Measurements from ENCODE around the gene R3HDM2. TPM values are rescaled to one million over a fixed set of nuclear protein-coding genes. Genes with fewer than 3 reads are reported as not detected.

R3HDM2 gene
- total RNA-seq, 1 donor from 2014 or later: 19.2 TPM

DNA sequence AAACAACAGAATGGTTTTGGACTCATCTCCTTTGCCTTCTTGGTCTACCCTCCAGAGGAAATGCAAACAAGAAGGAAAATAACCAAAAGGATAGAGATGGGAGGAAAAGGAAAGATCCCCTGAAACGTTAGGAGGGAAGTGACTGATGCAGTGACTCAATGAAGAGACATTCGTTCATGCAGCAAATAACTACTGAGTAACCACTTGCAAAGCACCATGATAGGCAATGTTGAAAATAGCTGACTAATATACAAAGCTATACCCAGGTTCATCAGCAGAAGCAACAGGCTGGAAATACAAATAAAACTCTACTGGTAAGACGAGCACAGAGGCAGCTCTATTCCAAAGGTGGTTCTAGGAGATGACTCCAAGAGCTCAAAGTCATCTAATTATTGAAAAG lies 41.8 kb downstream of the R3HDM2 start:
- H3K4me3 ChIP-seq (ENCODE audit: insufficient read depth, low read depth, low read length): no peak overlapping the region
- Mint-ChIP-seq H3K4me3 (ENCODE audit: unreplicated experiment) (no peak overlapping the region), H3K27ac (ENCODE audit: unreplicated experiment) (peak overlapping the region; percentile 88), H3K36me3 (ENCODE audit: low read depth, unreplicated experiment) (peaks cover 18% of the 10 kb centered on the region), H3K4me1 (ENCODE audit: low read depth, unreplicated experiment) (peaks cover 19% of the 10 kb centered on the region), H3K9me3 (ENCODE audit: unreplicated experiment) (no peaks in the 10 kb centered on the region), H3K27me3 (ENCODE audit: low read depth, unreplicated experiment) (no peaks in the 10 kb centered on the region)
- no peaks in the 10 kb centered on the region for H3K9me3 ChIP-seq (ENCODE audit: insufficient read depth, low read depth, low read length)
- H3K27me3 ChIP-seq (ENCODE audit: insufficient read depth, low read length): no peaks in the 10 kb centered on the region
- H3K4me2 ChIP-seq (ENCODE audit: low read length): peak overlapping the region; percentile 64
- peaks cover 12% of the 10 kb centered on the region for H3K79me2 ChIP-seq (ENCODE audit: insufficient read depth, low read length)
- no peak overlapping the region for H2AFZ ChIP-seq (ENCODE audit: low read depth, low read length)
- FAIRE-seq: peak; percentile 95
- H3K4me1 ChIP-seq (ENCODE audit: insufficient read depth, low read length): peaks cover 21% of the 10 kb centered on the region
- peak; percentile 88 for DNase-seq (ENCODE audit: low read depth)
- H3K36me3 ChIP-seq (ENCODE audit: insufficient read depth, low read length): peaks cover 3% of the 10 kb centered on the region
- TF ChIP-seq, protein P1, sequence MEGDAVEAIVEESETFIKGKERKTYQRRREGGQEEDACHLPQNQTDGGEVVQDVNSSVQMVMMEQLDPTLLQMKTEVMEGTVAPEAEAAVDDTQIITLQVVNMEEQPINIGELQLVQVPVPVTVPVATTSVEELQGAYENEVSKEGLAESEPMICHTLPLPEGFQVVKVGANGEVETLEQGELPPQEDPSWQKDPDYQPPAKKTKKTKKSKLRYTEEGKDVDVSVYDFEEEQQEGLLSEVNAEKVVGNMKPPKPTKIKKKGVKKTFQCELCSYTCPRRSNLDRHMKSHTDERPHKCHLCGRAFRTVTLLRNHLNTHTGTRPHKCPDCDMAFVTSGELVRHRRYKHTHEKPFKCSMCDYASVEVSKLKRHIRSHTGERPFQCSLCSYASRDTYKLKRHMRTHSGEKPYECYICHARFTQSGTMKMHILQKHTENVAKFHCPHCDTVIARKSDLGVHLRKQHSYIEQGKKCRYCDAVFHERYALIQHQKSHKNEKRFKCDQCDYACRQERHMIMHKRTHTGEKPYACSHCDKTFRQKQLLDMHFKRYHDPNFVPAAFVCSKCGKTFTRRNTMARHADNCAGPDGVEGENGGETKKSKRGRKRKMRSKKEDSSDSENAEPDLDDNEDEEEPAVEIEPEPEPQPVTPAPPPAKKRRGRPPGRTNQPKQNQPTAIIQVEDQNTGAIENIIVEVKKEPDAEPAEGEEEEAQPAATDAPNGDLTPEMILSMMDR (IDR thresholded peaks at IDR 0.05; ENCODE audit: insufficient read depth, low read depth, low read length): no peak
- TF ChIP-seq EZH2 (IDR thresholded peaks at IDR 0.05; ENCODE audit: insufficient read depth, low read length): no peak
- H4K20me1 ChIP-seq (ENCODE audit: insufficient read depth, low read length): no peaks in the 10 kb centered on the region
- H3K9ac ChIP-seq (ENCODE audit: low read length): no peak overlapping the region
- H3K27ac ChIP-seq (ENCODE audit: low read depth, low read length): peak overlapping the region; percentile 51

DNA sequence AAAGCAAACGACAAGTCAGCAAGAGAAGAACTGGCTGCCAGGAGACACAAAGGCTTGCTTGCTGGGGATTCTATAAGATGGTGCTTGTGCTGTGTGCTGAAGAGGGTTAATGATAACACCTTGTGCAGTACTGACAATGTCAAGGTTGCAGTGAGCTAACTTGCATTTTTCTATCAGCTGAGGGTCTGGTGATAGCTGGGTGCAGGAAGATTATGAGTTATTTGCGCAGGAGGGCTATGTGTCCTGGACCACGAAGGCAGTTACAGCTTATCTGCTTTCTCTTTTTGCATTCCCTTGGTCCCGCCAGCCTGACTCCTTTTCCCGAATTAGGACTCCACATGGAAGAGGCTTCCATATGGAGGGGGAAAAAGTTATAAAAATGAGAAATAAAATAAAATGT lies 42.4 kb downstream of the R3HDM2 start:
- TF ChIP-seq, protein P1 (IDR thresholded peaks at IDR 0.05; ENCODE audit: insufficient read depth, low read depth, low read length): no peak
- no peak for TF ChIP-seq EZH2 (IDR thresholded peaks at IDR 0.05; ENCODE audit: insufficient read depth, low read length)
- Mint-ChIP-seq H3K4me3 (ENCODE audit: unreplicated experiment) (no peak overlapping the region), H3K9me3 (ENCODE audit: unreplicated experiment) (no peaks in the 10 kb centered on the region), H3K27me3 (ENCODE audit: low read depth, unreplicated experiment) (no peaks in the 10 kb centered on the region), H3K27ac (ENCODE audit: unreplicated experiment) (peak overlapping the region; percentile 88), H3K4me1 (ENCODE audit: low read depth, unreplicated experiment) (peaks cover 19% of the 10 kb centered on the region), H3K36me3 (ENCODE audit: low read depth, unreplicated experiment) (peaks cover 15% of the 10 kb centered on the region)
- Histone ChIP-seq H3K36me3 (ENCODE audit: insufficient read depth, low read length) (peaks cover under 1% of the 10 kb centered on the region), H3K27me3 (ENCODE audit: insufficient read depth, low read length) (no peaks in the 10 kb centered on the region), H3K27ac (ENCODE audit: low read depth, low read length) (peak overlapping the region; percentile 49), H3K9ac (ENCODE audit: low read length) (no peak overlapping the region), H4K20me1 (ENCODE audit: insufficient read depth, low read length) (no peaks in the 10 kb centered on the region), H3K79me2 (ENCODE audit: insufficient read depth, low read length) (peaks cover 12% of the 10 kb centered on the region), H3K4me3 (ENCODE audit: insufficient read depth, low read depth, low read length) (no peak overlapping the region), H3K4me2 (ENCODE audit: low read length) (peak overlapping the region; percentile 64), H3K4me1 (ENCODE audit: insufficient read depth, low read length) (peaks cover 21% of the 10 kb centered on the region), H3K9me3 (ENCODE audit: insufficient read depth, low read depth, low read length) (no peaks in the 10 kb centered on the region), H2AFZ (ENCODE audit: low read depth, low read length) (no peak overlapping the region)
- FAIRE-seq (no peak), DNase-seq (ENCODE audit: low read depth) (no peak)

DNA sequence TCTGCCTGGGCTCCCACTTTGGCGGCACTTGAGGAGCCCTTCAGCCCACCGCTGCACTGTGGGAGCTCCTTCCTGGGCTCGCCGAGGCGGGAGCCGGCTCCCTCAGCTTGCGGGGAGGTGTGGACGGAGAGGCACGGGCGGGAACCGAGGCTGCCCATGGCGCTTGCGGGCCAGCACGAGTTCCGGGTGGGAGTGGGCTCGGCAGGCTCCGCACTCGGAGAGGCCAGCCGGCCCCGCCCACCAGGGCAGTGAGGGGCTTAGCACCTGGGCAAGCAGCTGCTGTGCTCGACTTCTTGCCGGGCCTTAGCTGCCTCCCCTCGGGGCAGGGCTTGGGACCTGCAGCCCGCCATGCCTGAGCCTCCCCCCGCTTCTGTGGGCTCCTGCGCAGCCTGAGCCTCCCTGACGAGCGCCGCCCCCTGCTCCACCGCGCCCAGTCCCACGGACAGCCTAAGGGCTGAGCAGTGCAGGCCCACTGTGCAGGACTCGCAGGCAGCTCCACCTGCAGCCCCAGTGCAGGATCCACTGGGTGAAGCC lies 44.6 kb downstream of the R3HDM2 start:
- Histone ChIP-seq H3K9ac (ENCODE audit: low read length) (no peak overlapping the region), H3K36me3 (ENCODE audit: insufficient read depth, low read length) (no peaks in the 10 kb centered on the region), H3K4me3 (ENCODE audit: insufficient read depth, low read depth, low read length) (no peak overlapping the region), H3K9me3 (ENCODE audit: insufficient read depth, low read depth, low read length) (no peaks in the 10 kb centered on the region), H3K4me1 (ENCODE audit: insufficient read depth, low read length) (peaks cover 27% of the 10 kb centered on the region), H3K27ac (ENCODE audit: low read depth, low read length) (no peak overlapping the region), H4K20me1 (ENCODE audit: insufficient read depth, low read length) (no peaks in the 10 kb centered on the region), H2AFZ (ENCODE audit: low read depth, low read length) (no peak overlapping the region), H3K79me2 (ENCODE audit: insufficient read depth, low read length) (peaks cover 4% of the 10 kb centered on the region), H3K27me3 (ENCODE audit: insufficient read depth, low read length) (no peaks in the 10 kb centered on the region), H3K4me2 (ENCODE audit: low read length) (no peak overlapping the region)
- Mint-ChIP-seq H3K9me3 (ENCODE audit: unreplicated experiment) (no peaks in the 10 kb centered on the region), H3K27ac (ENCODE audit: unreplicated experiment) (no peak overlapping the region), H3K27me3 (ENCODE audit: low read depth, unreplicated experiment) (no peaks in the 10 kb centered on the region), H3K4me1 (ENCODE audit: low read depth, unreplicated experiment) (peaks cover 26% of the 10 kb centered on the region), H3K36me3 (ENCODE audit: low read depth, unreplicated experiment) (peaks cover 7% of the 10 kb centered on the region), H3K4me3 (ENCODE audit: unreplicated experiment) (no peak overlapping the region)
- FAIRE-seq (no peak), DNase-seq (ENCODE audit: low read depth) (no peak)
- TF ChIP-seq, protein P1 (IDR thresholded peaks at IDR 0.05; ENCODE audit: insufficient read depth, low read depth, low read length): no peak
- TF ChIP-seq EZH2 (IDR thresholded peaks at IDR 0.05; ENCODE audit: insufficient read depth, low read length): no peak

Data from astrocyte (in vitro differentiated cells and primary cell).